NCI-H2196 (cell line): ENCODE results near the gene MGAT5.

Experiments
- DNase-seq: peaks from one replicate; lab custom pipeline; 2025; ENCODE audit not compliant: unreplicated experiment; lab: John Stamatoyannopoulos, UW

Gene MGAT5

DNA sequence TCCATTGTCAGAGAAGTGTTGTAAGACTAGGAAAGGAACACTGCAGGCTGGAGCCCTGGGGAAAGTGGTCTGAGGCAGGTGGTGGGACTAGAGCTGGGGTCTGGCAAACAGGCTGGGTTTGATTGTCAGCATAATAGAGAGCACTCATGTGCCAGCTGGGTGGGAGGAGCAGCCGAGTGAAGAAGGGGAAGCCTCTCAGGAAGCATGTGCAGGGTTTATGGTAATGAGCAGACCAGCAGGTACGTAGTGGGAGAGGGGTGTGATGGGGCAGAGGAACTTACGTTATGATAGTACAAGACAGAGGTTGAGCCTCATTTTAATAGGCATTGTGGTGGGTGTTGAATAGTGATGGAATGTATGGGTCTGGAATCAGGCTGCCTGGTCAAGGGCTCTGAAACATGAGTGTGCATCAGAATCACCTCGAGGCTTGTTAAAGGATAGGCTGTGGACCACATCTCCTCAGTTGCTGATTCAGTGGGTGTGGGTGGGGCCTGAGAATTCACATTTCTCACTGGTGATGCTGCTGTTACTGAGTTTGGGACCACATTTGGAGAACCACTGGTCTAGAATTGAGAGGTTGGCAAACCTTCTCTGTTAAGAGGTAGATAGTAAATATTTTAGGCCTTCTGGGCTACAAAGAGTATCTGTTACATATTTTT is 1.7 kb upstream of the MGAT5 start:
- DNase-seq, result no peak

DNA sequence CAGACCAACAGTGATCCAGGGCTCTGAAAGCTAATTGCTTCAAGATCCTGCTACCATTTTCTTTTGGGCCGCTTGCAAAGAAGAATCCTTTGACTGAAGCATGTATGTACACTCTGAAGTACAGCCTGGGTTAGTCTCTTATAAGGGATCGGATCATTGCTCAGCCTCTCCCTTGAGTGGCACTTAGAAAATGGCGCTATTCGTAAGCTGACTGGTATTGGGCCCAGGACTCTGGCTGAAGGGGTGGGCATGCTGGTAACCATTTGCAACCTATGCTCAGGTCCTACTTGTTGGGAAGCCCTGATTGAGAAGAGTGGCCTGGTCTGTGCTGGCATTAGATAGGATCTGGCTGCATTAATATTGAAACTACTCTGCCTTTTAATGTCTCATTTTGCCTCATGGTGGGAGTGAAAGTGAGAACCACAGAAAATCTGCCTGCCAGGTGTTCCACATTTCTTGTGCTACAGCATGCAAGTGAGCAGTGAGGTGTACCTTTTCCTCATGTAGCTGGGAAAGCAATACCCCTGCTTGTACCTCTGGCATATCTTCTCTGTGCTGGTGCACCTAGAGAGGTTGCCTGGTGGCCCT is 661 bp upstream of the MGAT5 start:
- DNase-seq, result no peak

DNA sequence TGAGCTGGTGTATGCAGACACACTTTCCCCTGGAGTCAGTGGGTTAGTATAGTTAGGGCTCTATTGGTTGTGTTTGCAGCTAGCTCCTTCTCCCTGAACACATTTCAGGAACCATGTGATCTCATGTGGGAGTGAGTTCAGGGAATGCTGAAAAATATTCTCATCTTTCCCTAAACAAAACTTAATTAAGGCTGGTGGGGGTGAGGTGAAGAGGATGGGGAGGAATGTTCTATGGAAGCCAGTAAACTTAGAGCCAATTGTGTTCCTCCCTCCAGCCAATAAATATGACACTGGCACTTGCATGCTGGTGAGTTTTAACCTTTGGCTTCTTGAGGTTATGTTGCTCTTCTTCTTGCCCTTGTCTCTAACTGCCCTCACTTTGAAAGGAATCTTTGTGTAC is 952 bp downstream of the MGAT5 start:
- no peak for DNase-seq

DNA sequence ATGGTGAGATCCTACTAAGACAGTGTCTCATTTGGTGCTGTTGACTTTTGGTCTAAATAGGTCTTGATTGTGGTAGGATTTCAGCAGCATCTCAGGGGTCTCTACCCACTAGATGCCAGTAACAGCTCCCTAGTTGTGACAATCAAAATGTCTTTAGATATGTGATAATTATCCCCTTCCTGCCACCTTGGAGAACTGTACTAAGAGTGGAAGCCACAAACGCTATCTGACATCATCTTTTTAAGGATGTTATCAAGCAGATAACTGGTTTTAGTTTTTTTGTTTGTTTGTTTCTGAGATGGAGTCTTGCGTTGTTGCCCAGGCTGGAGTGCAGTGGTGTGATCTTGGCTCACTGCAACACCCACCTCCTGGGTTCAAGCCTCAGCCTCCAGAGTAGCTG is 3.1 kb downstream of the MGAT5 start:
- DNase-seq, result no peak

DNA sequence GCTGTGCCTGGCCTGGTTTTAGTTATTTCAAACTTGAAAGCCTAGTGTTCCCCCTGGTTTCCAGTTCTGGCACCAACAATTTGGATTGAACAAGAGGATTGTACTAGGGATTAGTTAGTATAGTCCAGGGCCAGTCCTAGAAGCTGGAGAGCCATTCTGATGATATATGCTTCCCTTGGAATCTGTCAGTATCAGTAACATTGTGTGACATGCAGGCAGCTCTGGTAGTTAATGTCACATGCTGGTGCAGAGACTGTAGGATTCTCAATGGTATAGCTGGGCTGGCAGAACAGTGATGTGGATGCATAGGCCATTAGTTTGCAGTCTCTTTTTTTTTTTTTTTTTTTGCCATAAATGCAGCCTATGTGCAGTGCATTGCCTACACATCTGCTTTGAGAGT is 3.6 kb downstream of the MGAT5 start:
- DNase-seq, result no peak

DNA sequence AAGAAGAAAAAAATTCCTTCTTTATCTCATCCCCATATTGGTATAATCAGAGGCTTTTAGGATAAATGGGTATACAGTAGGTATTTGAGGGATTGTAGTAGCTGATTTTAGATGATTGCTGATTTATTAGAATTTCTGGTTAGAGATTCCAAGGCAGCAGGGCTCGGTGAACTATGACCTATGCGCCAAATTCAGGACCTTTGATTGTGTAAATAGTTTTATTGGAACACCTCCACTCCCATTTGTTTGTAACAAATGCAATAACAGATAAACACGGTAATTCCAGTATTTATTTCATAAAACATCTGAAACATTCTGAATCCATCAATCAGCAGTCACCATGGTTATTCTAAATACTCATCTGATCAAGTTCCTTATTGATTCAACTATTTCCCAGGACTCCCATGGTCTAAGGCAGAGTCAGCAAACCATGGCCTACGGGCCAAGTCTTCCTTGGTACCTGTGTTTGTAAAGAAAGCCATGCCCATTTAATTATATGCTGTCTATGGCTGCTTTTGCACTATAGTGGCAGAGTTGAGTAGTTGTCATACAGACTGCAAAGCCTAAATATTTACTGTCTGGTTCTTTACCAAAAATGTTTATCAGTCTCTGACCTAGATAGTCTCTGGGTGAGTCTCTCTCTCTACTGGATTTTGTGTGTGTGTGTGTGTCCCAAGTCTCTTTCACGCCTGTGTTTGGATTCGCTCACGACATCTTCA is 4.3 kb downstream of the MGAT5 start:
- no peak for DNase-seq

DNA sequence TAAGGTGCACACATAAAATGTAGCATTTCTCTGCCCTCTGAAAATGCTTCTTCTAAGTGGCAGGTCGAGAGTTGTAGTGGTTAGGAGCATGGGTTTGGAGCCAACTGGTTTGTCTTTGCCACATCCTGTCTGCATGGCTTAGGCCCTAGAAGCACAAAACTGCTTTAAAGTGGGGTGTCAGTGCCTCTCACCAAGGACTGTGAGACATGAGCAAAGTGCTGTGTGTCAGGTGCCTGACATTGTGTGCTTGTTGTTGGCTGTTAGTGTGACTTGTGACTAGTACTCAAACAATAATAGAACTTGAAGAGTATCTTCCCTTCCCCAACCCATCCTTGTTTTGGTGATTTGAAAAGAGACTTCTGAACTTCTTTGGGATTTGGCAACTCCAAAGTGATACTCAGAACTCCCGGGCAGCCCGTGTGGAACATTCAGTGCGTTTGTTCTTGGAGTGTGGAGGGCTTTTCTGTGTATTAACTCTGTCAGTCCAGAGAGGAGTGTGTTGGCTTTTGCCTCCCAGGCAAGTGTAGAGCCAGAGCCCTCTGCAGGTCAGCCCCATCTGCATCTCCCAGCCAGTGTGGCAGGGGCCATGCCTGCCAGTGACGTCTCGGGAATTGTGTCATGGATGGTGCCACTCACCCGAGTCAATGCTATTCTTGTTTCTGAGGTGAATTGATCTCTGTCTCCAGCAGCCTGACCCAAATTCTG is 5.0 kb downstream of the MGAT5 start:
- no peak for DNase-seq

DNA sequence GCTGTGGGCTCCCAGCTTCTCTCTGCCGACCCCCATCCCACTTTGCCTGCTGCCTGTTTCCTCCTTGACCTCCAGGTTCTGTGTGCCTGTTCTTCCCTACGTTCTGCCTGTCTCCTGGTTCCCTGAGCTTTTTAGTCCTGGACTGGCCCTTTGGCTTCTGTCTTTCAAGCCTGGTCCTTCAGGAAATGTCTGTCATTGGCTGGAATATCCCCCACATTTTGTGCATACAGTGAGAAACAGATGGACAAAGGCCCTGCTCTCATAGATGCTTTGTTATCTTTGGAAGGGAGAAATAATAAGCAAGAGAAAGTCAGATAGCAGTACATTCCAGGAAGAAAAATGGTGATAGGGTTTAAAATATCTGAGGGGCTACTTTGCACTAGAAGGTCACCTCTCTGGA is 5.7 kb downstream of the MGAT5 start:
- no peak for DNase-seq

DNA sequence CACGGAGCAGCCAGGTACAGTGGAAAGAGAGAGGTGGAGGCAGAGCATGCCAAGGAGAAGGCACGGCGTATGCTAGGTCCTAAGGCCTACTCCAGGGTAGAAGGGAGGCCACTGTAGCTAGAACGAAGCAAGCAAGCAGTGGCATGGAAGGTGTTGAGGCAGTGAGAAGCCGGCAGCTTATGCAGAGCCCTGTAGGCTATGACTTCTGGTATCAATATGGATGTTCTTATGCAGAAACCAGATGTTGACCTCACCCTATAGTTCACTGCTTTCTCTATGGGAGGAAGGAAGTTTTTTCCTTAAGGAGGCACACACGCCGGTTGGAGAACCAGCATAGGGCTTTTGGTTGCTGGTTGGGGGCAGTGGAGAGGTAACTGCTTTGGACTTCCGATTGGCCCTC is 6.1 kb downstream of the MGAT5 start:
- DNase-seq, result no peak

DNA sequence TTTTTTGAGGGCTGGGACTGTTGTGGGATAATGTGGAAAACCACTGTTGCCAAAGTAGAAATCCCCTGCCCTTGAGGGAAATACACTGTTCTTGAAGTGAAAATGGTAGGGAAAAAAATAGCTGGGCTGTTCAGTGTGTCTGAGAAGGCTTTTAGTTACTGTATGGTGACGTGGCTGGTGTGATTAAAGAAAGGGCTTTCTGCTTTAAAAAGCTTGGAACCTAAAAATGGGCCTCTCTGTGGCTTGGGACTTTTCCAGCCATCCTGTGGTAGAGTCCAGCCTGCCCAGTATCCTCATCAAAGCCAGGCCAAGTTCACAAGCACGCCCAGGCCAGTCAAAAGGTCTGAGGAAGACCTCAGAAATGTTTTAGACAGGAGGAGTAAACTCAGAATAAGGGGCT is 6.8 kb downstream of the MGAT5 start:
- DNase-seq, result no peak

DNA sequence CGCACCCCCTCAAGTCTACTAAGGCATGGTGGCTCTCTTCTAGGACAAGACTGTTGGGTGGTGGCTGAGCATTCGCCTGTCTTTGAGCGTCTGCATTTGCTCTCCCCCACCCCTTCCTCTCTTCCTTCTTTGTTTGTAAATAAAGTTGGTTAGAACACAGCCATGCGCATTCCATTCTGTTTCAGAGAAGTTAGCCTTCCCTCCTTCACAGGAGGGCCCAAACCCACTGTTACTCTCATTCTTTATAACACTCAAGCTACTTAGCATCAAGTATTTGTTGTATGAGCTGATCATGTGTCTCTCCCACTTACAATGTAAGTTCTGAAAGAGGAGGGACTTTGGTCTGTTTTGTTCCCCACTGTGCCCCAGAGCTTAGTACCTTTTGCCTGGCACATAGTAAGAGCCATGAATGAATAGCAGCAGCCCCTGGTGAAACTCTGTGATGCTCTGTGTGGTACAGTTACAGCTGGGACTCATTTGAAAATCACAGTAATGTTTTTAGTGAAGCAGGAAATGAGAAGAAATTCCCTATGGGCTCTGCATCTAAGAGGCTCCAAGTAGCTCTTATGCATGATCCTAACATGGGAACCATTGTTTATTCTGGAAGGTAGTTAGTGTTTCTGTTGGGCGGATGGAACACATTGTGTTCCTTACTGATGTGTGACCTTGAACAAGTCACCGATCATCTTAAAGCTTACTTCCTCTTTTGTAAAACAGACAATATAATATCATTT is 7.7 kb downstream of the MGAT5 start:
- no peak for DNase-seq

DNA sequence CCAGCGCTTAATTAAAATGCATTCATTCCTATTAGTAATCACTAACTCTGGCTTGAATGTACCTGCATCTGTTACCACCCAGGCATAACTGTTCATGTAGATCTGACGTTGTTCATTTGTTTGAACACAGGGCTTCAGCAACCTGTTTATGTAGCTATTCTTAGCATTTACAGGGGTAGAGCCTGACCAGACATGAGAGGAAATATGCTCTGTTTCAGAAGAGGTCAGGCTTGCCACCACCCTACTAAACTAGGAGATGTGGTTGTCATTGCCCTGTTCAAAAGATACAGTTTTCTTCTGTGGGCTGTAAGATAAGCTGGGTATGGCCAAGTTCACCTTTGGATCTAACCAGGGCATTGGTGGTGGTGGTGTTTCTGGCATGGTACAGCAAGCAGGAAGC is 8.8 kb downstream of the MGAT5 start:
- DNase-seq, result no peak

DNA sequence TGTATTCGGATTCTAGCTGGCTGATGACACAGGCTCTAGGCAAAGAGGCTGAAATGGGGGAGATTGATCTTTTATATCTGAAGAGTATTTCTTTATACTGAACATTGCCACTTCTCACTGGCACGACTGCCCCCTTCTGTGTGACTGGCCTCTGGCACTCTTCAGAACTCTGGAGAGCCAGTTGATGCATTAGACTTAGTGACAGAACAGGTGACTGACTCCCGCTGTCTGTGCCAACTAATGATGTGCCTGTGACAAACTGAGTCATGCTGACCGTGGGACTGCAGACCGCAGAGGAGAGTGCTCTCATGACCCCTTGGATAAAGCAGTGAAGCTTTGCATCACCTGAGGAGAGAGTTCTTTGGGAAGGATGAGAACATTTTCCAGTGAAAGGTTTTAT is 14.4 kb downstream of the MGAT5 start:
- DNase-seq, result no peak

DNA sequence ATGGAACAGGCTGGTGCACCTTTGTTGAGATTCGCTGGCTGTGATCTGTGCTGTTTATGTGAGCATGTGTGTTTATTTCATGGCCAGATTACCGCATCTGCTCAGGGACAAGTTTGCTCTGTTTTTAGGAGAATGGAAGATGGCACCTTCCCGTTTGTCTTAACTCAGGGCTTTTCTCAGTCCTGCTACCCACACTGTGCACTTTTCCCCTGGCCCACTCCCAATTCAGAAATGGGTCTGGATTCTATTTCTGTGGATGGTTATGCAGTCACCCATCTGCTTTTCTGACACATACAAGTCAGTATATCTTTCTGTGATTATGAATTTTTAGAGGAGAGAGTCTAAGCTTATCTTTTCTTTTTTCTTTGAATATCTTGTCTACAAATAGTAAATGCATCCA is 15.4 kb downstream of the MGAT5 start:
- no peak for DNase-seq

DNA sequence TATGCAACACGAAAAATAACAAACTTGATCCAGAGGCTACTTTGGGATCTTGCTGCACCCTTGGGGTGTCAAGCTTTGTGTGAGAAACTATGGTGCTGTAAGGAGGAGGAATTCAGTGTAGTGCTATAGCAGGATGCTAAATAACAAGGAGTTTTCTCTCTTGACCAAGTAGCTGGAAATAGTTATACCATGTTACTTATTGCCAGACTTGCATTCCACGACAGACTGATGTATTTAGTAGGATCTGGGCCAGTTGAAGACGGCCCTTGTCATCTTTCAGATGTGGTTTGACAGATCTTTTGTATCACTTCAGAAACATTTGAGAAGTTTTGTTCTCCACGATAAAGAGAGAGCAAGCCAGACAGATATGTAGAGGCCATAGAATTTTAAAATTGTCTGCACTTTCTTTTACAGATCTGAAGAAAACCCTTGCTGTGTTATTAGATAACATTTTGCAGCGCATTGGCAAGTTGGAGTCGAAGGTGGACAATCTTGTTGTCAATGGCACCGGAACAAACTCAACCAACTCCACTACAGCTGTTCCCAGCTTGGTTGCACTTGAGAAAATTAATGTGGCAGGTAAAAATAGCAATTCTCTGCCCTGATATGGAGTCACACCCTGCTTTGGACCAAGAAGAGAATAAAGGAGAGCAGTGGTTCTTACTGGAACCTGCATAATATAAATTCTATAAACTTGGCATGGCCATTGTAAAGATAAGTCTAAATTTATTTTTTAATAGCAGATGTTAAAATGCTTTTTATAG is 16.3 kb downstream of the MGAT5 start:
- DNase-seq, result no peak

DNA sequence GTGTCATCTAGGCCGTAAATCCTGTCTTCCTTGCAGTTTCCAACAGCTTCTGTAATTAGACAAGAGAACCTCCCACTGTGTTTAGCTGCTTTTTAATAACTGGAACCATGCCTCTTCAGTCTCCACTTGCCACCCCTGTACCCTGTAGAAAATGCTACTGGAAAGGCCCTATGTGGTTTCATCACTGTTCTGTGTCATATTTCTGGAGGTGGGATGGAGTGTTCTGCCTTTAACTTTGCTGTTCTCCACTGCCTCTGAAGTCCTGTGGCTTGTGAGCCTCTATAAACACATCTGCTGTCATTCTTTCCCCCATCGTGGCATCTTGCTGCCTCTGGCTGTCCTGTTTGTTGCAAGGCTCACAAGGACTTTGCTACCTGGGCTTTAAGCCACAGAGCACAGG is 17.9 kb downstream of the MGAT5 start:
- no peak for DNase-seq

DNA sequence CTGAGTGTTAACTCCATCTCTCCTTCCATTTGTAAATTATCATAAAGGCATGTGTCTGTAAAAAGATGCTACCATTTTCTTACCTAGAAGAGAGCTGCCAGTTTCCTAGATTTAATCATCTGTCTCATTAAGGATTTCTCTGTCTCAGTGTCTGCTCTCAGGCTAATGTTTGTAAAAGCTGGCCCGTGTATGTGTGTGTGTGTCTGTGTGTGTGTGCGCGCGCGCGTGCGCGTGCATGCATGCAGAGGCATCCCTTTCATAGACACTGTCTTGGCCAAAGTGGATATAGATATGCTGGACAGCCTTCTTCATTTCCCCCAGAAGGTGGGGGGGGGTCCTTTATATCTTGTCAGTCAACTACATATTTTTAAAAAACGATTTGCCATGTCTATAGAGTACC is 18.9 kb downstream of the MGAT5 start:
- no peak for DNase-seq

DNA sequence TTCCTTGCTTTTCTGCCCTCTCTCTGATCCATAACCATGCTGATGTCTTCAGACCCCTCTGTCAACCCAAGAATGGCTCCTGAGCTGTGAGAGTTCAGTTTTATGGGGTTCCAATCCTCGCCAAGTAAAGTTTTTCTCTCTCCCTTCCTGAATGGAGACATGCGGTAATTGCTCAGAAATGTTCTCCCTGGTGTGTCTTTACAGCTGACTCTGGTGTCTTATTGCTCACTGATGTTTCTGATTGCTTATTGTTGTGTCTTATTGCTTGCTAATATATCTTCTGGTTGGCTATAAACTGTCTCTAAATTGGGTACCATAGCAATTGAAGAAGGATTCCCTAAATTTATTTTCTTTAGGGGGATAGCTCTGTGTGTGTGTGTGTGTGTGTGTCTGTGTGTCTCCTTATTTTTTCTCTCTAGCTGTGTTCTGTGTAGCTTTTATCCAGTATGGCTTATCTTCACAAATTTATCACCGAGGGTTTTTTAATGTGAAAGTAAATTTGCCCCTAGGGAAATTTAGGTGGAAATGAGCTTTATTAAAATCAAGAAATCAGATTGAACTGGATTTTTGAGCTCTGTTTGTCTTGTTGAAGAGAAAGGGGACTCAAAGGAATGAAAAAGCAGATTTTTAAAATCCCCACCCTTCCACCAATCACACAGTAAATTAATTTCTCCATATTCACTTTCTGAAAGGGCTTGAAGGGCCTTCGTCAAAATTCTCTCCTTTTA is 19.5 kb downstream of the MGAT5 start:
- DNase-seq, result no peak

DNA sequence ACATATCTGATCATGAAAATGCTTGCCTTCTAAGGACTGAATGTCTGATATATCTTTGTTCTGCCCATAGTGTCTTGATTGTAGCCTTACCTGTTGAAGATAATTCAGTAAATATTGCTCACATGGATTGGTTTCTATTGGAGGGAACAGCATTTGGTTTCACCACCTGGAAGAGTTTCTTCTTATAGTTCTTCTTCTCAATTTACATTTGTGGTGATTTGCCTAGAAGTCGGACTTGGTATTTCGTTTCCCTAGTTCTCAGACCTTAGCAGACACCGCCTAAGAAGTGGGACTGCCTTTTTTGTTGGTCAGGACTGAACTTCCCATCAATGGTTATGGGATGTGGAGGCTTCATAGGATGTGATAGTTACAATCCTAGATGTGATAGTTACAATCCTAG is 20.2 kb downstream of the MGAT5 start:
- DNase-seq, result no peak
